Measurements from ENCODE around the gene EPHB1. TPM values are rescaled to one million over a fixed set of nuclear protein-coding genes. Genes with fewer than 3 reads are reported as not detected.

Gene EPHB1
- total RNA-seq, 1 experiment from 2014 or later = 2.8 TPM

DNA sequence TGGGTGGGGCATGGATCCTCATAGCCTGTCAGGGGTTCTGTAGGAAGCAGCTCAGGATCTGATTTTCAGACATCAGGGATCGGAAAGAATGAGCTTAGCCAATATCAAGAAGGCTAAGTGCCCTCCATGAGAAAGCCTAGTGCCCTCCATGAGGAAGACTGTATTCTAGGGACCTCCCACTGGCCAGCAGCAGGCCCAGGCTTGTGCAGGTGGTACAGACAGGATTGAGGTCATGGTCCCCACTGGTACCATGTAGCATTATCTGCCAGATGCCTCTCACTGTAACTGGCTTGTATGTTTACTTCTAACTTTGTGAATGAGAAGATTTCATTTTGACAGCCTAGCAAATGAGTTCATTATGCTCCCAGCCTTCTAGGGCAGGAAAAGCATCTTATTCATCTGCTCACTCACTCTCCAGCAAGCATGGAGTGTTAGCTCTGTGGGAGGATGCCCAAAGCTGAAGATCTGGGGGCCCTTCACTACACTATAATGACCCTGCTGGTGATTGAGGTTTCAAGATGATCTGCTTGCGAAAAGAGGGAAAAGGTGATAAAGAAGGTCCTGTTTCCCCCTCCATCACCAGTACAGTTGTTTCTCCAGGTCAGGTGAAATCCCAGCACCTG is 7.5 kb downstream of the EPHB1 start:
- H3K4me1 ChIP-seq (ENCODE audit: insufficient read depth, low read length) = no peaks in the 10 kb centered on the region
- H2BK12ac ChIP-seq (ENCODE audit: insufficient read length, low read depth, low read length) = no peak overlapping the region
- TF ChIP-seq, protein P1, sequence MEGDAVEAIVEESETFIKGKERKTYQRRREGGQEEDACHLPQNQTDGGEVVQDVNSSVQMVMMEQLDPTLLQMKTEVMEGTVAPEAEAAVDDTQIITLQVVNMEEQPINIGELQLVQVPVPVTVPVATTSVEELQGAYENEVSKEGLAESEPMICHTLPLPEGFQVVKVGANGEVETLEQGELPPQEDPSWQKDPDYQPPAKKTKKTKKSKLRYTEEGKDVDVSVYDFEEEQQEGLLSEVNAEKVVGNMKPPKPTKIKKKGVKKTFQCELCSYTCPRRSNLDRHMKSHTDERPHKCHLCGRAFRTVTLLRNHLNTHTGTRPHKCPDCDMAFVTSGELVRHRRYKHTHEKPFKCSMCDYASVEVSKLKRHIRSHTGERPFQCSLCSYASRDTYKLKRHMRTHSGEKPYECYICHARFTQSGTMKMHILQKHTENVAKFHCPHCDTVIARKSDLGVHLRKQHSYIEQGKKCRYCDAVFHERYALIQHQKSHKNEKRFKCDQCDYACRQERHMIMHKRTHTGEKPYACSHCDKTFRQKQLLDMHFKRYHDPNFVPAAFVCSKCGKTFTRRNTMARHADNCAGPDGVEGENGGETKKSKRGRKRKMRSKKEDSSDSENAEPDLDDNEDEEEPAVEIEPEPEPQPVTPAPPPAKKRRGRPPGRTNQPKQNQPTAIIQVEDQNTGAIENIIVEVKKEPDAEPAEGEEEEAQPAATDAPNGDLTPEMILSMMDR (conservative IDR thresholded peaks at IDR 0.05) = no peak
- peaks cover 6% of the 10 kb centered on the region for H3K27me3 ChIP-seq (ENCODE audit: insufficient read depth, low read length)
- no peaks in the 10 kb centered on the region for H3K9me3 ChIP-seq (ENCODE audit: control insufficient read depth, low read depth, low read length)
- H4K91ac ChIP-seq (ENCODE audit: insufficient read length, low read depth, low read length) = no peak overlapping the region
- H2AFZ ChIP-seq (ENCODE audit: low read length) = no peak overlapping the region
- no peak overlapping the region for H3K4me2 ChIP-seq (ENCODE audit: insufficient read depth, insufficient read length, low read length)
- H3K4ac ChIP-seq (ENCODE audit: low read depth, low read length) = no peak overlapping the region
- no peak overlapping the region for H3K14ac ChIP-seq (ENCODE audit: insufficient read depth, low read length)
- no peaks in the 10 kb centered on the region for H3K79me1 ChIP-seq (ENCODE audit: insufficient read depth, low read depth, low read length, poor library complexity, severe bottlenecking)
- no peaks in the 10 kb centered on the region for H3K79me2 ChIP-seq (ENCODE audit: insufficient read depth, low read length)
- no peak overlapping the region for H3T11ph ChIP-seq (ENCODE audit: low read length)
- no peaks in the 10 kb centered on the region for H3K23me2 ChIP-seq (ENCODE audit: insufficient read length, low read depth, low read length, poor library complexity, severe bottlenecking)
- no peaks in the 10 kb centered on the region for H4K20me1 ChIP-seq (ENCODE audit: control insufficient read depth, insufficient read depth, insufficient read length)
- no peak overlapping the region for H3K9ac ChIP-seq (ENCODE audit: extremely low read depth, insufficient read length, low read length)
- no peaks in the 10 kb centered on the region for H3K36me3 Mint-ChIP-seq (ENCODE audit: insufficient read depth in 1 of 3, low read depth in 3 of 3)
- H3K9me3 Mint-ChIP-seq = no peaks in the 10 kb centered on the region
- peaks cover 25% of the 10 kb centered on the region for H3K27me3 Mint-ChIP-seq (ENCODE audit: low read depth)
- no peak overlapping the region for H2BK15ac ChIP-seq (ENCODE audit: low read depth, low read length)
- no peak overlapping the region for H3K27ac ChIP-seq (ENCODE audit: insufficient read length, low read depth, low read length)
- no peak overlapping the region for H3K18ac ChIP-seq (ENCODE audit: insufficient read length, low read depth, low read length)
- peaks cover 17 to 21% of the 10 kb centered on the region in 2 experiments for H3K4me1 Mint-ChIP-seq
- DNase-seq = no peak
- H4K8ac ChIP-seq (replicated peaks; ENCODE audit: insufficient read length, low read depth, low read length) = no peak overlapping the region
- no peak overlapping the region for H3K27ac Mint-ChIP-seq
- no CpG with 5 or more reads among the region's 2 CpGs for WGBS (ENCODE audit: extremely low coverage, insufficient read length, low lambda C conversion rate)
- no peak overlapping the region for H2BK120ac ChIP-seq (ENCODE audit: low read depth, low read length, poor library complexity, severe bottlenecking)
- H3K4me3 Mint-ChIP-seq = no peak overlapping the region; a peak in 1 of 5 replicates
- H2AK5ac ChIP-seq (ENCODE audit: insufficient read length, low read length) = no peak overlapping the region
- no peak overlapping the region for H2BK5ac ChIP-seq (ENCODE audit: insufficient read length, low read length)
- H2BK20ac ChIP-seq (ENCODE audit: low read depth, low read length, poor library complexity, severe bottlenecking) = no peak overlapping the region
- H3K23ac ChIP-seq (ENCODE audit: insufficient read length, low read depth, low read length) = no peak overlapping the region
- H3K56ac ChIP-seq (ENCODE audit: insufficient read length, low read depth, low read length) = no peak overlapping the region
- H4K5ac ChIP-seq (ENCODE audit: insufficient read length, low read depth, low read length) = no peak overlapping the region

Measured in H9 (cell line).